ENCODE measurements around the gene PNKP.

DNA sequence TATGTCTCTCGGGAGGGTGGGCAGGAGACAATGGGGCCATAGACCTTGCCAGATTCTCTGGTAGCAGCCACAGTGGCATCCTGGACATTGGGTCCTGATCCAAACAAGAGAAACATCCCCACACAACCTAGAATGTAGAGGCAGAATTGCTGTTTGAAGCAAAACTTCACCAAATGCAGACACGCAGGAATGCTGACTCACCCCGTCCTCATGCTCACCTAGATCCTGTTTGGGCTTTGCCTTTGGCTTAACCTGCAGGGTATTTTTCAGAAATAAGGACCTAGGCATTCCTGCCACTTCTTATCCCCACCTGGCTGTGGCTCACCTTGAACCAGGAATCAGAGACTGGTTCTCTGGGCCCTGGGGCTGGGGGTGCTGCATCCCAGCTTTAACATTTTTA lies 17.4 kb upstream of the PNKP start:
- TF ChIP-seq, protein P1, sequence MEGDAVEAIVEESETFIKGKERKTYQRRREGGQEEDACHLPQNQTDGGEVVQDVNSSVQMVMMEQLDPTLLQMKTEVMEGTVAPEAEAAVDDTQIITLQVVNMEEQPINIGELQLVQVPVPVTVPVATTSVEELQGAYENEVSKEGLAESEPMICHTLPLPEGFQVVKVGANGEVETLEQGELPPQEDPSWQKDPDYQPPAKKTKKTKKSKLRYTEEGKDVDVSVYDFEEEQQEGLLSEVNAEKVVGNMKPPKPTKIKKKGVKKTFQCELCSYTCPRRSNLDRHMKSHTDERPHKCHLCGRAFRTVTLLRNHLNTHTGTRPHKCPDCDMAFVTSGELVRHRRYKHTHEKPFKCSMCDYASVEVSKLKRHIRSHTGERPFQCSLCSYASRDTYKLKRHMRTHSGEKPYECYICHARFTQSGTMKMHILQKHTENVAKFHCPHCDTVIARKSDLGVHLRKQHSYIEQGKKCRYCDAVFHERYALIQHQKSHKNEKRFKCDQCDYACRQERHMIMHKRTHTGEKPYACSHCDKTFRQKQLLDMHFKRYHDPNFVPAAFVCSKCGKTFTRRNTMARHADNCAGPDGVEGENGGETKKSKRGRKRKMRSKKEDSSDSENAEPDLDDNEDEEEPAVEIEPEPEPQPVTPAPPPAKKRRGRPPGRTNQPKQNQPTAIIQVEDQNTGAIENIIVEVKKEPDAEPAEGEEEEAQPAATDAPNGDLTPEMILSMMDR (IDR thresholded peaks at IDR 0.05), result no peak
- no peak for TF ChIP-seq POLR2A (IDR thresholded peaks at IDR 0.05)
